ENCODE measurements around the gene PGLYRP4. TPM values are rescaled to one million over a fixed set of nuclear protein-coding genes. Genes with fewer than 3 reads are reported as not detected.

Gene PGLYRP4
- total RNA-seq, 1 donor from 2014 or later: not detected

- TF ChIP-seq CTCF (IDR thresholded peaks at IDR 0.05): no peak
- intact Hi-C loops (cut with DNase I): no loop called here
- DNase-seq (no peak), ATAC-seq (peak; percentile 74)
- no peaks in the 10 kb centered on the region for H3K9me3 ChIP-seq
- no peaks in the 10 kb centered on the region for H3K27me3 ChIP-seq
- no peak overlapping the region for H3K27ac ChIP-seq
- no peak overlapping the region for H3K4me3 ChIP-seq
- H3K36me3 ChIP-seq: no peaks in the 10 kb centered on the region
- H3K4me1 ChIP-seq: no peaks in the 10 kb centered on the region
These were observed 25.4 kb upstream of the PGLYRP4 start for GRCh38 chr1:153374071-153374470.

GRCh38 chr1:153372571-153372970 is 23.9 kb upstream of the PGLYRP4 start:
- Histone ChIP-seq H3K27ac (no peak overlapping the region), H3K9me3 (no peaks in the 10 kb centered on the region), H3K4me1 (peaks cover 10% of the 10 kb centered on the region), H3K27me3 (no peaks in the 10 kb centered on the region), H3K4me3 (no peak overlapping the region), H3K36me3 (no peaks in the 10 kb centered on the region)
- no peak for TF ChIP-seq CTCF (IDR thresholded peaks at IDR 0.05)
- ATAC-seq (no peak), DNase-seq (no peak)
- intact Hi-C loops (cut with DNase I): no loop called here

- no peaks in the 10 kb centered on the region for H3K9me3 ChIP-seq
- no peak overlapping the region for H3K4me3 ChIP-seq
- intact Hi-C loops (cut with DNase I): no loop called here
- no peak for TF ChIP-seq CTCF (IDR thresholded peaks at IDR 0.05)
- H3K36me3 ChIP-seq: no peaks in the 10 kb centered on the region
- H3K4me1 ChIP-seq: peaks cover 10% of the 10 kb centered on the region
- DNase-seq (no peak), ATAC-seq (no peak)
- no peaks in the 10 kb centered on the region for H3K27me3 ChIP-seq
- no peak overlapping the region for H3K27ac ChIP-seq
These were observed 22.6 kb upstream of the PGLYRP4 start for GRCh38 chr1:153371231-153371630.

GRCh38 chr1:153370146-153370545 is 21.5 kb upstream of the PGLYRP4 start:
- Histone ChIP-seq H3K4me3 (no peak overlapping the region), H3K27me3 (no peaks in the 10 kb centered on the region), H3K9me3 (no peaks in the 10 kb centered on the region), H3K36me3 (no peaks in the 10 kb centered on the region), H3K4me1 (peaks cover 10% of the 10 kb centered on the region), H3K27ac (no peak overlapping the region)
- intact Hi-C loops (cut with DNase I): no loop called here
- no peak for DNase-seq
- no peak for ATAC-seq
- no peak for TF ChIP-seq CTCF (IDR thresholded peaks at IDR 0.05)

- Histone ChIP-seq H3K9me3 (no peaks in the 10 kb centered on the region), H3K4me3 (no peak overlapping the region), H3K4me1 (peaks cover 10% of the 10 kb centered on the region), H3K27ac (no peak overlapping the region), H3K36me3 (no peaks in the 10 kb centered on the region), H3K27me3 (no peaks in the 10 kb centered on the region)
- ATAC-seq (peak; percentile 70), DNase-seq (no peak)
- TF ChIP-seq CTCF (IDR thresholded peaks at IDR 0.05): no peak
- intact Hi-C loops (cut with DNase I): no loop called here
These were observed 19.9 kb upstream of the PGLYRP4 start for GRCh38 chr1:153368495-153368894.

- no peak for ATAC-seq
- H3K36me3 ChIP-seq: no peaks in the 10 kb centered on the region
- no peak overlapping the region for H3K27ac ChIP-seq
- no peak overlapping the region for H3K4me3 ChIP-seq
- intact Hi-C loops (cut with DNase I): no loop called here
- H3K27me3 ChIP-seq: no peaks in the 10 kb centered on the region
- H3K9me3 ChIP-seq: no peaks in the 10 kb centered on the region
- no peak for DNase-seq
- peaks cover 10% of the 10 kb centered on the region for H3K4me1 ChIP-seq
- TF ChIP-seq CTCF (IDR thresholded peaks at IDR 0.05): no peak
These were observed 18.4 kb upstream of the PGLYRP4 start for GRCh38 chr1:153367090-153367489.
